HG03354 (cell line): ENCODE data around the gene ARMC7.
"Not testable (repeated sequence)": the region's sequence is repeated elsewhere in the genome, so short reads cannot be mapped to it uniquely, and the experiment has no call there.

Experiments
- ATAC-seq: cut with Tn5 transposase; IDR thresholded peaks from one replicate; pipeline ENCODE4 v1.9.1; 2021; ENCODE audit warnings: mild to moderate bottlenecking; ENCODE audit not compliant: unreplicated experiment, poor library complexity, severe bottlenecking

The ARMC7 gene

DNA sequence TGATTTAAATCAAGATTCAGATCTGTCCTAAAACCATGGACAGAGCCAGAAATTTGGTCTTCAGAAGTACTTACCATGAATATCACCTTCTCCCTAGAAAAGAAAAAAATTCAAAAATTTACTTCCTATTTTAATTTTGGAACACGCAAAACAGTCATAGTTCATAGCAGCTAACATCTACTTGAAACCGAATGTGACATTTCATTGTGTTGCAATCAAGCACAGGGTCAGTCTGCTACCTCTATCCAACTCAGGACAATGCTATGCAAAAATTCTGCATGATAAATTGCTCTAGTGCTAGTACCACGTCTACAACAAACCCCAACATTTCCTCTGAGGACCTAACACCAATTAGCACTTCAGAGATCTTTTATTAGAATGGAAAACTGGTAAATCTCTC lies 36.8 kb downstream of the ARMC7 start:
- no peak for ATAC-seq

DNA sequence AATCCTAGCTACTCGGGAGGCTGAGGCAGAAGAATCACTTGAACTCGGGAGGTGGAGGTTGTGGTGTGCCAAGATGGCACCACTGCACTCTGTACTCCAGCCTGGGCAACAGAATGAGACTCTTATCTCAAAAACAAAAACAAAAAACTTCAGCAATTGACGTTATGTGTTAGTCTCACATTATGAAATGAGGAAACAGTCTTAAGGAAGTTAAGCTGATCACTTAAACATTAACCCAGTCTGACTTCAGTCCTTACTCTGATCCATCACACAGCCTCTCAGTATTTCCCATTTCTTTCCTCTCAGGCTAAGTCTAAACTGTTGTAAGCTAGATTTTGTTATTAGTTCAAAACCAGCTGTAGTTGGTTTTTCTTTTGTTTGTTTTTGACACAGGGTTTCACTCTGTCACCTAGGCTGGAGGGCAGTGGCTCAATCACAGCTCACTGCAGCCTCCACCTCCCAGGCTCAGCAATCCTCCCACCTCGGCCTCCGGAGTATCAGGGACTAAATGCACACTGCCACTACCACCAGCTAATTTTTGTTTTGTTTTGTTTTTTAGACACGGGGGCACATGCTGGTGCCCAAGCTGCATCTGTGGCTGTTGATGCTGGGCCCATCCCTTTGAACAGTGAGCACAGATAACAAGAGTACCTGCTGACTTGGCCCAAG lies 38.2 kb downstream of the ARMC7 start:
- no peak for ATAC-seq

DNA sequence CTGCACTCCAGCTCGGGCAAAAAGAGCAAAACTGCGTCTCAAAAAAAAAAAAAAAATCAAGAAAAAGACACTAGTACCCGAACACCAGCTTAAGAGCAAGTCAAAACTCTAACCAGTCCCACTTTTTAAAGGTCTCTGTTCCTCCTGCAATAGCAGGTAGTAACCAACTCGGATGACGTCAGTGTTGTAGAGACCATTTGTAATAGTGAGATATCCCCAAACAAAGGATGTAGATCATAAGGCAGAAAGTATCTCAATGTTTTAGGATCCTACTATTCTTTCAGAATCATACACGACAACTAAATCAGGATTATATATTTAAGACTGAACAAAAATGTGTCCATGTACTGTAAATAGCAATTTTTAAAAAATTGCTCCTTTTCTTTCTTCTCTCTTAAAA lies 42.2 kb downstream of the ARMC7 start:
- ATAC-seq = no peak

DNA sequence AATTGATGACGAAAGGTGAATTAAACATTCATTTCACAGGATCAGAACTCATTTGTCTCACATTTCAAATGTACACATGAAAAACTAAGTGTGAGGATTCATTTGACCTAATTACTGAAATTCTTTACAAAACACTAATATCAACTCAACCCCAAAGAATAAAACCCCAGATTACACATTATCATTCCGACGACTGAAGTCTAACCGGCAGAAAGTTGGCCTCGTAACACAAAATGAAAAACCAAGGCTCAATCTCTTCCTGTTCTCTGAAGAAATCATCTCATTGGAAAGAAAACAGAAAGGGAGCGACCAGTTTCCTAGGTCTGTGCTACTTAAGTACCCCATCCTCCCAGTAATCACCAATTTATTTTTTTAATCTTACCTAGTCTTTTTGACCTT lies 42.8 kb downstream of the ARMC7 start:
- ATAC-seq = no peak

DNA sequence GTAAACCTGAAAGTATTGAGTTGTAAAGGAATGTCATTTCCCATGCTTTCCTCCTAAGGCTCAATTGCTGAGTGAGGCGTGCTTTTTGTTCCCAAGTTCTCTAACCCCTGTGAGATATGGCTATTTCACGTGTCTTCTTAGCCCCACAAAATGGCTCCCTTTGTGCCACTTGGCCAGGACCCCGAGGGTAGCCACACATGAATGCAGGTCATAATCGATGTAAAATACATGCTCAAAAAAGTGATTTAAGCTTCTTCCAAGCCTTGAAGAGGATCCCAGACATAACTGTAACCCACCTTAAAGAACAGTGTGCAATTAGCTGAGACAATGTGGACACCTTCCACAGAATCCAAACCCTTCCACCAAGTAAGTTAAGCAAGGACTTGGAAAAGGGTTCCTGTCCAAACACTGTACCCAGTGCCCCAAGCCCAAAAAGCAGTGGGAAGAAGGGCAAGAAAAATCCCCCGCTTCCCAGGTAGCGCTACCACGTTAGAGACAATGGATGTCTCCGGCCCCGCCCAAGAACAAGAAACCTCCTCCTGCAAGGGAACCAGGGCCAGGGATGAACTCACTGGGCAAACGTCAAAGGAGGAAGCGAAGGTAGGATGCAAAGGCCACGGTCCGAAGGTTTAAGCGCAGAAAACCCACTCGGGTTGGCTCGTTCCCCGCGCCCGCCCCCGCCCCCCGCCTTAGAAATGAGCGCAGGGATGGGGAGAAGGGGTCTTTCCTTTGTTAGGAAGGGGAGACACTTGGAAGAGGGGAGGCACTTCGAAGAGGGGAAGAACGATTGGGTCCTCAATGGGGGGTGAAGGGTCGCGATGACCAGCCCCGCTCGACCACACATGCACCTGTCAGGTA lies 43.4 kb downstream of the ARMC7 start:
- no peak for ATAC-seq

DNA sequence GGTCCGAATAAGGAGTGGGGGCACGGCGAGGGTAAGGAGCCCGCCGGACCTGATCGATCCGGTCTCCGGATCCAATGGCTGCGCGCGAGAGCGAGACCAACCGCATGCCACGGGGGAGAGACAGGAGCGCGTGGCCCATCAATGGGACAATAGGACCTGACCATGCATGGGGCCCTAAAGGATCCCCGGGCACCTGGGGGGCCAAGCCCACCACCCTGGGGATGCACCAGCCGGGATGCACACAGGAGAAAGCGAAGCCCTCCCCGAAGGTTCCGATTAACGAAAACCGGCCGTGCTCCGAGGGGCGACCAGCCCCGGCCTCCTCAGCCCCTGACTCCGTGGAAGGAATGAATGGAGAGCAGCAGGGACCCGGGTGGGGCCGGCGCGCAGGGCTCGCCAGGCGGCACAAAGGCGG lies 44.0 kb downstream of the ARMC7 start:
- ATAC-seq = peak; percentile 11

DNA sequence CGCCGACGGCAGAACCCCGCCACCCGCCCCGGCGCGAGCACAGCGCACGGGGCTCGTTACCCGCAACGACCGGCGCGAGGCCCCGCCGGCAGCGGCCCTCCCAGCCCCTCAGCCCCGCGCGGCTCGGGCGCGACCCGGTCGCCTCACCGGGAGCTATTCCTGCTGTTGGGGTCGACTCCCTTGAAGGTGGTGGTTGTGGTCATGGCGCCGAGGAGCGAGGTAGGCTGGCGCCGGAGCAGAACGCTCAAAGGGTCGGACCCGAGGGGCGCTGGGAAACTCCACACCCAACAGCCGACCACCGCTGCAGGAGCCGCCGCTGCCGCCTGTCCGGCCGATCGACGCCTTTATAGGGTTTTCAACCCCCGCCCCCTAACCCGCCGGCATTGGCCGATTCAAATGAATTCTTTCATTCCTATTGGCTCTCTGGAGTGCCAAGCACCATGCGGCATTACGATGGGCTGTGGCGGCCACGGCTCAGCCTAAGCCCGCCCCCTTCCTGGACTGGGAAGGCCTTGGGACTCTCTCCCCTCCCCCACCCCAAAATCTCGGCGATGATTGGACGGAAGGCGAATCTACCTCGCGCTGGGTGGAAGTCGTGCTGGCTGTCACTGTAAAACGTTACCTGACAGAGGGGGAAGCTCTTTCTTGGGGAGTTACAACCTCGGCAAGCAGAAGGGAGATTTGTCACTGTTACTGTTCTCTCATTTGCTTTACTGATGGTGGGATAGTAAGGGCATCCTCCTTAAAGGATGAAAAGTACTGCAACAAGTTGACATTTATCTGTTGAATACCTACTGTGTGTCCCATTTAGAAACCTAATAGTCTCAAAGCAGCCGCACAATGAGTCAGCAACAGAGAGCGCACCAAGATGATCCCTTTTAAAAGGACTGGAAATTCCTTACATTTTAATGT lies 44.7 kb downstream of the ARMC7 start, which contains the start of gene JPT1:
Gene JPT1, minus strand, starts transcription at position 318 of the 912 bp plus-strand sequence. Its CDS starts 115 bp downstream, at position 203.
- peak; percentile 96 for ATAC-seq

DNA sequence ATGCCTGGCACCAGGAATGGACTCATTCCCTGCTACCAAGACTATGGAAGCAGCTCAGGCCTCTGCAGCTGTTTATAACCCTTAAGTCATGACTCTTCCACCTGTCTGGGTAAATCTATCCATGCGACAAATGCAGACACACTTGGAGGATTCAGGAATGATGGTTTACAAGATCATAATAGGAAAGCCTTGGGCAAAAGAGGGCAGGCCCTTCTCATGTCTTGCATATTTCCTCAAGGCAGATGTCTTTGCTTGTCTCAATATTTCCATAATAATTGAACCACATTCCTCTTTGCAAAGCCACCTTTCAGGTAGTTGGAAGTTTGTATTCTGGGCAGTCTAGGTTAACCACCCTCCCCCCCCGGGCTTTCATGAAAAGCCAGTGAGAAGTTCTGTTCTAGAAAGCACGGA lies 45.4 kb downstream of the ARMC7 start:
- no peak for ATAC-seq

DNA sequence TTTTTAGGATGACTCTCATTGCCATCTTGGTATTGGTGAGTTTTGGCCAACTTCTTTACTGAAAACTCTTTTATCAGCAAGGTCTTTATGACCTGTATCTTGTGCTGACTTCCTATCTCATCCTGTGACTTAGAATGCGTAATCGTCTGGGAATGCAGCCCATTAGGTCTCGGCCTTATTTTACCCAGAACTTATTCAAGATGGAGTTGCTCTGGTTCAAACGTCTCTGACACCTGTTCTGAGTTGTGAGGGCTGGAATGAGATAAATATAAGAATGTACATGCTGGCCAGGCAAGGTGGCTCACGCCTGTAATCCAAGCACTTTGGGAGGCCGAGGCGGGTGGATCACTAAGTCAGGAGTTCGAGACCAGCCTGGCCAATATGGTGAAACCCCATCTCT lies 48.7 kb downstream of the ARMC7 start:
- ATAC-seq = not testable (repeated sequence)

DNA sequence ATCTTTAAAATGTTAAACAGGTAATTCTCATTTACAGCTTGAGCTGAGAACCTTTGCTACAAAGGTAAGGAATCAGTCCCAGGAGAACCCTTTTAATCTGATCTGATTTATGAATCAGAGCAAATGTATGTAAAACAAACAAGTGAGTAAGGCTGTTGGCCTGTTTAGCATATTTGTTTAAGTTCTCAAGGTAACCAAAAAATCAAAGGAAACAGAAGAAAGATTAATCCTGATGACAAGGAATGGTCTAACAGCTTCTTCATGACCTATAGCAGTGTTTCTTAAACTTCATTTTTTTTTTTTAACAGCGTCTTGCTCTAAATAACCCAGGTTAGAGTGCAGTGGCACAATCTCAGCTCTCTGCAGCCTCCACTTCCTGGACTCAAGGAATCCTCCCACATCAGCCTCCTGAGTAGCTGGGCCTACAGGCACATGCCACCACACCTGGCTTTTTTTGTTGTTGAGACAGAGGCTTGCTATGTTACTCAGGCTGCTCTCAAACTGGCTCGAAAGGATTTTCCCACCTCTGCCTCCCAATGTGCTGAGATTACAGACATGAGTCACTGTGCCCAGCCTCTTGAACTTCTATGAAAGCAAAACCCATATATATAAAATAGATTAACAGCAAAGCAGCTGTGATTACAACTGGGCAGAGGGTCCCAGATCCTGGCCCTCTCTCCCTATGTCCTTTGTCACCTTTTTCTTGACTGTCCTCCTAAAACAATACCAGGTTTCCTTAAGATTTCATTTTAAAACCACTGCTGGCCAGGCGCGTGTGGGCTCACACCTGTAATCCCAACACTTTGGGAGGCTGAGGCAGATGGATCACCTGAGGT lies 49.6 kb downstream of the ARMC7 start:
- ATAC-seq = no peak

DNA sequence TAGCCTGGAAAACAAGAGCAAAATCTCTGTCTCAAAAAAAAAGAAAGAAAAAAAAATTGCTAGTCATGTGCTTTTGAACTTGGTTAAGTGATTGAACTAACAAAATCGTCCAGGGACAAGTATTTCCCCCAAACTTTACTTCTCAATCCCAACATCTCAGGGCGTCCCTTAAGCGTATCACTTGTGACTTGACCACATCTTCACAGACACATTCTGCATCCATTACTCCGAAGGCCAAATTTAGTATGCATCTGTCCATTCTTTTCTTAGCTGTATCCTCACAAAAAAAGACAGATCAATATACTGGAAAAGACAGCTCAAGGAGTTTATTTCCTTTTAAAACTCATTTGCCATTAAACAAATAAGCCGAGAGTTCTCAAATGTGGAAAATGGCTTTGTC lies 50.4 kb downstream of the ARMC7 start:
- no peak for ATAC-seq

DNA sequence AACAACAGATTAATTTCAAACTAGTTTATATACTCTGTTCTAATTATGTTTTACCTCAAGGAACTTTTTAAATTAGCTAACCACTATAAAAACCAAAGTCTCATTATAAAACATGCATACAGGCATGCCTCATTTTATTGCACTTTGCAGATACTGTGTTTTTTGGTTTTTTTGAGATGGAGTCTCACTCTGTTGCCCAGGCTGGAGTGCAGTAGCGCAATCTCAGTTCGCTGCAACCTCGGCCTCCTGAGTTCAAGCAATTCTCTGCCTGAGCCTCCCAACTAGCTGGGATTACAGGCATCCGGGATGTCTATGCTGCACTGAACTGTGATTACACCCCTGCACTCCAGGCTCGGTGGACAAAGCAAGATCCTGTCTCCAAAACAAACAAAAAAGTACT lies 53.3 kb downstream of the ARMC7 start:
- no peak for ATAC-seq

DNA sequence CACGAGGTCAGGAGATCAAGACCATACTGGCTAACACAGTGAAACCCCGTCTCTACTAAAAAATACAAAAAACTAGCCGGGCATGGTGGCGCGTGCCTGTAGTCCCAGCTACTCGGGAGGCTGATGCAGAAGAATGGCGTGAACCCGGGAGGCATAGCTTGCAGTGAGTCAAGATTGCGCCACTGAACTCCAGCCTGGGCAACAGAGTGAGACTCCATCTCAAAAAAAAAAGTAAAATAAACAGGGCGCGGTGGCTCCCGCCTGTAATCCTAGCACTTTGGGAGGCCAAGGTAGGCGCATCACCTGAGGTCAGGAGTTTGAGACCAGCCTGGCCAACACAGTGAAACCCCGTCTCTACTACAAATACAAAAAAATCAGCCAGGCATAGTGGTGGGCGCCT lies 54.8 kb downstream of the ARMC7 start:
- not testable (repeated sequence) for ATAC-seq

DNA sequence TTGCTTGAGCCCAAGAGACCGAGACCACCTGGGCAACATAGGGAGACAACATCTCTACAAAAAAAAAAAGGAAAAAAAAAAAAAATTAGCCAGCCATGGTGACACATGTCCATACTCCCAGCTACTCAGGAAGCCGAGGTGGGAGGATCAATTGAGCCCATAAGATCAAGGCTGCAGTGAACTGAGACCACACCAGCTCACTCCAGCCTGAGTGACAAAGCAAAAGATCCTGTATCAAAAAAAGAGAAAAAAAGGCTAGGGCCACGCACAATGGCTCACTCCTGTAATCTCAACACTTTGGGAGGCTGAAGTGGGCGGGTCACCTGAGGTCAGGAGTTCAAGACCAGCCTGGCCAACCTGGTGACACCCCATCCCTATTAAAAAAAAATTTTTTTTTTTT lies 59.2 kb downstream of the ARMC7 start:
- no peak for ATAC-seq

DNA sequence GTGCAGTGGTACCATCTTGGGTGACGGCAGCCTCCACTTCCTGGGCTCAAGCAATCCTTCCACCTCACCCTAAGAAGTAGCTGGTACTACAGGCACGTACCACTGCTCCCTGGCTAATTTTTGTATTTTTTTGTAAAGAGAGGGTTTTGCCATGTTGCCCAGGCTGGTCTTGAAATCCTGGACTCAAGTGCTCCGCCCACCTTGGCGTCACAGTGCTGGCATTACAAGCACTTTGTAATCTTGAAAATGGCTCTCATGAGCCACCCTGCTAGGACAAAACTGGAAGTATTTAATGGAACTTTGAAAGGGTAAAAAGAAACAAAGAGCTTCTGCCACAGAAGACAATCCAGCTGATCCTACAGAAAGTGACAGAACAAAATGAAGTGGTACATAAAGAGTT lies 63.8 kb downstream of the ARMC7 start:
- no peak for ATAC-seq

DNA sequence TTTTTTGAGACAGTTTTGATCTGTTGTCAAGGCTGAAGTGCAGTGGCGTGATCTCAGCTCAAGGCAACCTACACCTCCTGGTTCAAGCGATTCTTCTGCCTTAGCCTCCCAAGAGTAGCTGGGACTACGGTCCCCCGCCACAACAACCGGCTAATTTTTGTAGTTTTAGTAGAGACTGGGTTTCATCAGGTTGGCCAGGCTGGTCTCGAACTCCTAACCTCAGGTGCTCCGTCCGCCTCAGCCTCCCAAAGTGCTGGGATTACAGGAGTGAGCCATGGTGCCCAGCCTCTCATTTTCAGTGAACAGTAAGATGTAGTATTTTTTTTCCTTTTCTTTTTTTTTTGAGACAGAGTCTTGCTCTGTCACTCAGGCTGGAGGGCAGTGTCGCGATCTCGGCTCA lies 65.2 kb downstream of the ARMC7 start:
- no peak for ATAC-seq

DNA sequence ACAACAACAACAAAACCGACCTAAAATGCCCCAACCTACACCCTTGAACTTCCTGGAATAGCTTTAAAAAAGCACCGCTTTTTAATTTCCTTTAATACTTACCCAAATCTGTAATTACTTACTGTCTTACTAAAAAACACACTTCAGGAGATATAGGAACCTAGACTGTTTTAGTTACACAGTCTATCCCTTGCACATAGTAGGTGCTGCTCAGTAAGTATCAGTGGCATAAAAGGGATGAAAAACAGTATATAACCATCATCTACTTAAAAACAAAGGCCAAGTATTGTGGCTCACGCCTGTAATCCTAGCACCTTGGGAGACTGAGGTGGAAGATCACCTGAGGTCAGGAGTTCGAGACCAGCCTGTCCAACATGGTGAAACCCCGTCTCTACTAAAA lies 66.9 kb downstream of the ARMC7 start:
- no peak for ATAC-seq

DNA sequence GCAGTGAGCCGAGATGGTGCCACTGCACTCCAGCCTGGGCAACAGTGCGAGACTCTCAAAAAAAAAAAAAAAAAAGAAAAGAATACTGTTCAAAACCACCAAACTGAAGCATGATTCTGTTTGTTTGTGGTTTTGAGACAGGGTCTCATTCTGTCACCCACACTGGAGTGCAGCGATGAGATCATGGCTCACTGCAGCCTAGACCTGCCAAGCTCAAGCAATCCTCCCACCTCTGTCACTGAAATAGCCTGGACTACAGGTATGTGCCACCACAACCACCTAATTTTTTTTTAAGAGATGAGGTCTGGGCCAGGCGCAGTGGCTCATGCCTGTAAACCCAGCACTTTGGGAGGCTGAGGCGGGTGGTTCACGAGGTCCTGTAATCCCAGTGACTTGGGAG lies 68.7 kb downstream of the ARMC7 start:
- no peak for ATAC-seq
